GM19452 (cell line): ENCODE measurements around the gene GOLGA6L10.
"Not testable (repeated sequence)": the region's sequence is repeated elsewhere in the genome, so short reads cannot be mapped to it uniquely, and the experiment has no call there.

ENCODE experiments used
- ATAC-seq: cut with Tn5 transposase; IDR thresholded peaks from one replicate; pipeline ENCODE4 v1.9.1; 2021; ENCODE audit not compliant: unreplicated experiment

Gene GOLGA6L10

DNA sequence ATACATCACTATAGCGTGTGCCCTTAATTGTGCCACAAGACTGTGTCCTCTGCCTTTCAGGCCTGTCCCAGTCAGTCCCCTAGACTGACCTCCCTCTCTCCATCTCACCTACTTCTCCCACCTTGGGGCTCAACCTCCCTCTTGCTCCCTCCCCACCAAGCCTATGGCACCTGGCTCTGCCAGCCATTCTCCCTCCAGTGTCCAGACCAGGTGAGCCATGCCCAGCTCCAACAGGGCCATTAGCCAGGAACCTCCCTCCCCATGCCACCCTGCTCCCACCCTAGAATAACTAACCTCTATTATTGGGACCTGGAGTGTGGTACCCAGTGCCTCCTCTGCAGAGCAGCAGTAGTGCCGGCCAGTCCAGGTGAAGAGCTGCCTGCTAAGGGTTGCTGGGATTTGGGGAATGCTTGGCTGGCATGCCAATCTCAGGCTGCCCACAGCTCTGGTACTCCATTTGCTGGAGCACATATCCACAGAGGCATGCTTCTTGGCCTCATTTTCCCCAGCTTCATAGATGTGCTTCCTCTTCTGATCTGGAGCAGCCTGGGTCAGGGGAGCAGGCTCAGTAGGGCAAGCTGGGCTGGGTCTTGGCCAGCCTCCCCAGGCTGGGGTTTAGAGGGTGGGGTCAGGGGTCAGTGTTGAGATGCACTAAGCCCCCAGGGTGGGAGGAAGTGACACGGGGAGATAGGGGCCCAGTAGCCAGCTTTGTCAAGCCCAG lies 47.8 kb downstream of the GOLGA6L10 start:
- no peak for ATAC-seq

DNA sequence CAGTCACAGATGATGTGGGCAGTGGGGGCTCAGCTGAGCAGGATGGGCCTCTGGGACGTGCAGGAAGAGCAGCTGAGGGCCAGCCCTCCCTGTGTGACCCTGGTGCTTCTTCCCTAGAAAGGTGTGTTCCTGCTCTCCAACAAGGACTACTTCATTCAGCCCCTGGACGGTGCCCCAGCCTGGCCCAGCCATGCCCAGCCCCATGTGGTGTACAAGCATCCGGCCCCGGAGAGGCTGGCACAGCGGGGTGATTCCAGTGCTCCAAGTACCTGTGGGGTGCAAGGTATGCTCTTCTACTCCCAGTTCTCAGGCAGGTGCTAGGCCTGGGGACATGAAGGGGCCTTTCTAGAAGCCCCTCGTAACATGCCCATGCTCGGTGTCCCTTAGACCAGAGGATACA lies 48.4 kb downstream of the GOLGA6L10 start:
- ATAC-seq = no peak

DNA sequence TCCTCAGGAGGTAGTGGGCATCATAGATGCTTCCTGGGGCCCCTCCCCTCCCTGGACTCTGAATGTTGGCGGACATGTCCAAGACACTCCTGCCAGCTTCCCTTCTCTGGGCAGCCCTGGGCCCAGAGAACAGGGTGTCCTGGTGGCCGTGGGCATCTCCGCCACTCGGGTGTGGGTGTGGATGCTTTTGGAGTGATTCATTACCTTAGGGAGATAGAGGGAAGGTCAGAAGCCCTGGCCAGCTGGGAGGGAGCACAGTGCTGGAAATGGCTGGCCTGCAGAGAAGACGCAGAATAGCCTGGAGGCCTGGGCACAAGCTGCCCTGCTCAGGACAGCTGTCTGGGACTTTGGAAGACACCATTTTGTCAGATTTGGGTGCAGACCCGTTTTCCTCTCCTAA lies 48.9 kb downstream of the GOLGA6L10 start:
- not testable (repeated sequence) for ATAC-seq

DNA sequence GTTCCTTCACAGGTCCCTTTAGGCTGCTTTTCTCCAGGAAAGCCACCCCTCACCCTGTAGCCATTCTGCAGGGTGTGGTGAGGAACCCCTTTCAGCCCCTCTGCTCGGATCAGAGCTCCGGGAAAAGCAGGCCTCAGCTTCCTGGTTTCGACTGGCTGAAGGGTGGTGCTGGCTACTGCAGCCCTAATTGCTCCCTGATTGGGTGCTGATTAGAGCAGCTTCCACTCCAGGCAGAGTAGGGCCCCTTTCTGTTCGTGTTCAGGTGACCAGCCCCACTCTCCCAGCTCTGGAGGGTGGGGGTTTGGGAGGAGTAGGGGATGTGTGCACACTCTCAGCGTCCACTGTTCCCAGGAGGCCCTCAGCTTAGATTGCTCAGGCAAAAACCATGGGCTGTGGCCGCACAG lies 49.8 kb downstream of the GOLGA6L10 start:
- ATAC-seq = not testable (repeated sequence)

DNA sequence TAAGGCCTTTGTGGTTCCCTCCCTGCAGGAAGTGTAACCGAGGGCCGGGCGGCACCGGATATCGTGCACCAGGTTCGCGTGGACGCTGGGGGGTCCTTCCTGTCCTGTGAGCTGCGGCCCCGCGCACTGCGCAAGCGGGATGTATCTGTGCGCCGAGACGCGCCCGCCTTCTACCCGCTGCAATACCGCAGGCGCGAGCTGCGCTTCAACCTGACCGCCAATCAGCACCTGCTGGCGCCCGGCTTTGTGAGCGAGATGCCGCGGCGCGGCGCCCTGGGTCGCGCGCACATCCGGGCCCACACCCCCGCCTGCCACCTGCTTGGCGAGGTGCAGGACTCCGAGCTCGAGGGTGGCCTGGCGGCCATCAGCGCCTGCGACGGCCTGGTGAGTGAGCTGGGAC lies 50.8 kb downstream of the GOLGA6L10 start:
- no peak for ATAC-seq

DNA sequence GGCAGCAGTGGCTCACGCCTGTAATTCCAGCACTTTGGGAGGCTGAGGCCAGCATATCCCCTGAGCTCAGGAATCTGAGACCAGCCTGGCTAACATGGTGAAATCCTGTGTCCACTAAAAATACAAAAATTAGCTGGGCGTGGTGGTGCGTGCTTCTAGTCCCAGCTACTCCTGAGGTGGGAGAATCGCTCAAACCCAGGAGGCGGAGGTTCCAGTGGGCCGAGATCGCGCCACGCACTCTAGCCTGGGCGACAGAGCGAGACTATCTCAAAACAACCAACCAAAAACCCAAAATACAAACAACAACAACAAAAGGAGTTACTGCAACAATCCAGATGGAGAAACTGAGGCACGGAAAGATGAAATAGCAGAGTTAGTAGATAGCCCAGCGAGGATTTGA lies 51.2 kb downstream of the GOLGA6L10 start:
- no peak for ATAC-seq

DNA sequence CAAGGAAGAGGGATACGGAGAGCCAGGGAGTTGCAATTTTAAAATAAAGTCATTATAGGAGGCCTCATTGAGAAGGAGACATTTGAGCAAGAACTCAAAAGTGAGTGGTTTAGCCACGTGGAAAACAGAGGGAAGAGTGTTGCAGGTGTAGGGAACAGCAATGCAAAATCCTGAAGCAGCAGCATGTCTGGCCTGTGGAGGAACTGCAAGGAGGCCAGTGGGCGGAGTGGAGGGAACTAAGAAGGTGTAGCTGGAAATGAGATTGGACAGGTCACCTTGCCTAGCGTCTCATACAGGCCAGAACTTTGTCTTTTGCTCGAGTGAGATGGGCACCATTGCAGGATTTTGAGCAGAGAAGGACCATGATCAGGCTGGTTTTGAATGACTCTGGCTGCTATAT lies 51.7 kb downstream of the GOLGA6L10 start:
- ATAC-seq = no peak

DNA sequence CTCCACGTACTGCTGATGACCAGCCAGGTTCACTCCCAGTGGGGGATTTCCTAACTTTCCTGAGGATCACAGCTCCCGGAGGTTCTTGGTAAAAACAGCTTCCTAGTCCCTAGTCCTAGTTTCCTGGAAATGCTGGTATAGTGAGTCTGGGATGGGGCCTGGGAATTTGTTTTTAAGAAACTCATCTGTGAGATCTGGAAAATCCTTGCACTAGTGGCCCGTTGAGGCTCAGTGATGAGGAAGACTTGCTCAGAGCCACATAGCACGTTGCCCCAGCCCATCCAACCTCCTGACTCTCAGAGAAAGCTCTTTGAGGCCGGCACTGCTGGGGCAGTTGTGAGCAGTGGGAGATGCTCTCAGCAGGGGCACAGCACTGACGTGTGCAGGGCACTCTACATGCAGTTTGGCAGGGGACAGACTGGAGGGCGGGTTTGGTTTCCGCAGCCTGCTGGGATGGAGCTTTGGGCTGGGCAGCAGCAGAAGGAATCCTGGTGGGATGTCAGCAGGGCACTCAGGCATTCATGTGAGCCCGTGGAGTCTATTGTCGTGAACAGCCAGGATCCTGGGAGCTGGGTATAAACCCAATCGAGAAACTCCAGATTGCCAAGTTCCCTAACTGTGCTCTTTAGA lies 55.1 kb downstream of the GOLGA6L10 start:
- no peak for ATAC-seq

DNA sequence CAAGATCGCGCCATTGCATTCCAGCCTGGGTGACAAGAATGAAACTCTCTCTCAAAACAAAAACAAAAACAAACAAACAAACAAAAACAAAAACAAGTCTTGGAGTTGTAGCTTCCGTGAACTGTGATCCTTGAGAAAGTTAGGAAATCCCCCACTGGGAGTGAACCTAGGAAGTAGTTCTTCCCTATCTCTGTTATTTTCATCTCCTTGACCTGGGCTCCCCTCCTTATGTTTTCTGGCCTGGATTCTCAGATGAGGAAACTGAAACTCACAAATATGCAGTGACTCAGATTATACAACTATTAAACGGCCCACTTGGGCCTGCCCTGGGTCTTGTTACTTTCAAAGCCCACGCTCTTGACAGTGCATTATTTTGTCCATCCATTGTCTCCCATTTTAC lies 57.0 kb downstream of the GOLGA6L10 start:
- ATAC-seq = no peak
